Activated CD8-positive, alpha-beta T cell treated with anti-CD3 and anti-CD28 coated beads for 36 hours (primary cell): Measurements from ENCODE around the gene ATP11C. TPM values are rescaled to one million over a fixed set of nuclear protein-coding genes. Genes with fewer than 3 reads are reported as not detected.
A peak's percentile ranks its signal among the peaks of the same experiment; 100 is the strongest.

Source experiments
- ATAC-seq: fragments of 200-7000 bp; cut with Tn5 transposase; one replicate; pipeline ENCODE4 v1.10.0; 2021; ENCODE audit warnings: mild to moderate bottlenecking, moderate library complexity
- CTCF ChIA-PET: fragments of 350-600 bp; sonication (Branson Sonifier 250); formaldehyde crosslinking; loops from one replicate; lab custom pipeline; 2021; ENCODE audit warnings: antibody characterized with exemption; lab: Charles Lee
- POLR2A ChIA-PET: fragments of 350-600 bp; sonication (Branson Sonifier 250); formaldehyde crosslinking; loops from one replicate; lab custom pipeline; 2021; ENCODE audit warnings: antibody characterized with exemption; lab: Charles Lee
- DNase-seq: peaks from one replicate; pipeline ENCODE4 v3.0.0-alpha.2; 2020
- H3K27ac Mint-ChIP-seq: one replicate; pipeline ENCODE4 v1.8.0; 2021; ENCODE audit warnings: mild to moderate bottlenecking, mixed read lengths
- H3K27me3 Mint-ChIP-seq: one replicate; pipeline ENCODE4 v1.8.0; 2021; ENCODE audit warnings: mixed read lengths
- H3K36me3 Mint-ChIP-seq: one replicate; pipeline ENCODE4 v1.8.0; 2021; ENCODE audit warnings: low read depth, mixed read lengths
- H3K4me1 Mint-ChIP-seq: one replicate; pipeline ENCODE4 v1.8.0; 2021; ENCODE audit warnings: low read depth, mixed read lengths
- H3K4me3 Mint-ChIP-seq: one replicate; pipeline ENCODE4 v1.8.0; 2021; ENCODE audit warnings: mild to moderate bottlenecking, moderate library complexity, mixed read lengths
- H3K9me3 Mint-ChIP-seq: one replicate; pipeline ENCODE4 v1.8.0; 2021; ENCODE audit warnings: mixed read lengths
- intact Hi-C: fragments of 100-400 bp; cut with micrococcal nuclease; formaldehyde crosslinking; loops from one replicate; pipeline ENCODE4 v1.10.0; 2022
- total RNA-seq, 2 experiments: library from RNA; stranded (reverse); gene quantifications; one replicate each; pipeline ENCODE4 v1.2.3, GENCODE V29; 2021
- TF ChIP-seq, protein P1 (sequence below): fragments of 200-600 bp; IDR thresholded peaks from one replicate; pipeline ENCODE4 v1.8.0; 2022; ENCODE audit warnings: antibody characterized with exemption, mild to moderate bottlenecking

Gene ATP11C
- total RNA-seq, 2 experiments from 2014 or later, result 19.3 to 27.0 TPM

DNA sequence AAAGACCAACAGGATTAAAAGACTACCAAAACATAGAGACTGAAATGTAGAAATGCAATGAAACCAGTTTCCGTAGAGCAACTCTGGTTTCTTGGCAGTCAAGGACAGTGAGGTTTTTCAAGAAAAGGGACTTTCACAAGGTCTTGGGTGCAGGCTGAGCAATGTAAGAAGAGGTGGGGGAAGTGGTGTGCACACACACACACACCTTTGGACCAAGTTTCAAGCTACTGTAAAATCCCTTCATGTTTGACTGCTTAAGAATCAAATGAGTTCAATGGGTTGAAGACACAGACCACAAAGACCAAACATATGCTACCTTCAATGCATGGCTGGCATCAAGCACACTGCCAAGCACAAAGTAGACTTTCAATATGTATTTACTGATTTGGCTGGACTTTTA, 207.1 kb downstream of the ATP11C start:
- POLR2A ChIA-PET, result interaction anchor here (0.5 kb wide), 1 partner anchor 21 kb away, joined by 3 read pairs; no protein-coding TSS in a partner anchor
- H3K36me3 Mint-ChIP-seq, result no peaks in the 10 kb centered on the region
- TF ChIP-seq, protein P1, sequence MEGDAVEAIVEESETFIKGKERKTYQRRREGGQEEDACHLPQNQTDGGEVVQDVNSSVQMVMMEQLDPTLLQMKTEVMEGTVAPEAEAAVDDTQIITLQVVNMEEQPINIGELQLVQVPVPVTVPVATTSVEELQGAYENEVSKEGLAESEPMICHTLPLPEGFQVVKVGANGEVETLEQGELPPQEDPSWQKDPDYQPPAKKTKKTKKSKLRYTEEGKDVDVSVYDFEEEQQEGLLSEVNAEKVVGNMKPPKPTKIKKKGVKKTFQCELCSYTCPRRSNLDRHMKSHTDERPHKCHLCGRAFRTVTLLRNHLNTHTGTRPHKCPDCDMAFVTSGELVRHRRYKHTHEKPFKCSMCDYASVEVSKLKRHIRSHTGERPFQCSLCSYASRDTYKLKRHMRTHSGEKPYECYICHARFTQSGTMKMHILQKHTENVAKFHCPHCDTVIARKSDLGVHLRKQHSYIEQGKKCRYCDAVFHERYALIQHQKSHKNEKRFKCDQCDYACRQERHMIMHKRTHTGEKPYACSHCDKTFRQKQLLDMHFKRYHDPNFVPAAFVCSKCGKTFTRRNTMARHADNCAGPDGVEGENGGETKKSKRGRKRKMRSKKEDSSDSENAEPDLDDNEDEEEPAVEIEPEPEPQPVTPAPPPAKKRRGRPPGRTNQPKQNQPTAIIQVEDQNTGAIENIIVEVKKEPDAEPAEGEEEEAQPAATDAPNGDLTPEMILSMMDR, result no peak
- no peak overlapping the region for H3K4me3 Mint-ChIP-seq
- H3K27me3 Mint-ChIP-seq, result no peaks in the 10 kb centered on the region
- ATAC-seq (peak; percentile 69), DNase-seq (peak; percentile 9)
- H3K27ac Mint-ChIP-seq, result no peak overlapping the region
- CTCF ChIA-PET, result no interaction called here
- intact Hi-C loops, result no loop called here
- peaks cover 7% of the 10 kb centered on the region for H3K4me1 Mint-ChIP-seq
- no peaks in the 10 kb centered on the region for H3K9me3 Mint-ChIP-seq

- Mint-ChIP-seq H3K9me3 (no peaks in the 10 kb centered on the region), H3K27me3 (no peaks in the 10 kb centered on the region), H3K4me1 (peaks cover 7% of the 10 kb centered on the region), H3K36me3 (peaks cover 3% of the 10 kb centered on the region), H3K27ac (no peak overlapping the region), H3K4me3 (no peak overlapping the region)
- no peak for ATAC-seq
- ChIA-PET CTCF (no interaction called here), POLR2A (no interaction called here)
- TF ChIP-seq, protein P1, result no peak
- intact Hi-C loops, result no loop called here
- DNase-seq, result no peak
Observed at GRCh38 chrX:139724626-139725025, 208.2 kb downstream of the ATP11C start.

DNA sequence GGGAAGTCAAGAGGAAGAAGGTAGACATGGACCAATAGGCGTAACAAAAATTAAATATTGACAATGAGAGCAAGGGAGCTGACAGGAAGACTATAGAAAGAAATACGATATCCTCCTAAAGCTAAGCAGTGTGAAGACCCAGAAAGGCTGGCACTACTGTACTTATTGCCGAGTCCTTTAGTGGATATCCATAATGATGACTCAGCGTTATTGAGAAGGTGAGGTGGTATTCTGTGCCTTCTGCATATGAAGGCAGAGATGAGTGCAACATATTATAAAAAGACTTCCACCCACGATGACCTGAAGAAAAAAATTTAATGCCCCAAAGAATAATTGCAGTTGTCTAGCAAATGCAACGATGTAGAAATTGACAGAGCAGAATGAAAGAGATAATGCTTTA, 211.9 kb downstream of the ATP11C start:
- Mint-ChIP-seq H3K27me3 (no peaks in the 10 kb centered on the region), H3K4me1 (peaks cover 6% of the 10 kb centered on the region), H3K36me3 (peaks cover 5% of the 10 kb centered on the region), H3K27ac (no peak overlapping the region), H3K9me3 (no peaks in the 10 kb centered on the region), H3K4me3 (no peak overlapping the region)
- ChIA-PET POLR2A (no interaction called here), CTCF (no interaction called here)
- ATAC-seq (no peak), DNase-seq (no peak)
- TF ChIP-seq, protein P1, result no peak
- intact Hi-C loops, result no loop called here

DNA sequence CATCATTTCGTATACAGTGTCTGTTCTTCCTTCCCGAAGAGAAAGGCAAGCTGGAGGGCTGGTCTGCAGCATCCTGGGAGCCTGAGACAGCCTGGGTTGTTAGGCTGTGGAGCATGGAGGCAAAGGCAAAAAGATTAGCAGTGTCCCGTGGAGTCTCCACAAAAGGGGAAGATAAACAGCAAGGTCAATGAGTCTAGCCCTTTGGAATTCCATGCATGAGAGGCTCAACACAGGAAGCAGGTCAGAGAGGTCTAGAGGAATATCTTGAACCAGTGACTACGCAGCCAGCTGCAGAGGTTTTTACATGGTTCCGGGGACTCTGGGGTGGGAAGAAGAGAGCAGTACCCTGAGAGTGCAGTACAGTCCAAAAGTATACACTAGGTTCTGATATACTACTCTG, 212.7 kb downstream of the ATP11C start:
- DNase-seq, result no peak
- Mint-ChIP-seq H3K4me1 (no peaks in the 10 kb centered on the region), H3K27me3 (no peaks in the 10 kb centered on the region), H3K4me3 (no peak overlapping the region), H3K36me3 (peaks cover 5% of the 10 kb centered on the region), H3K27ac (no peak overlapping the region), H3K9me3 (no peaks in the 10 kb centered on the region)
- no peak for ATAC-seq
- intact Hi-C loops, result no loop called here
- CTCF ChIA-PET, result no interaction called here
- TF ChIP-seq, protein P1, result no peak
- POLR2A ChIA-PET, result no interaction called here

- ChIA-PET POLR2A (no interaction called here), CTCF (no interaction called here)
- intact Hi-C loops, result no loop called here
- DNase-seq (no peak), ATAC-seq (no peak)
- TF ChIP-seq, protein P1, result no peak
- Mint-ChIP-seq H3K4me1 (no peaks in the 10 kb centered on the region), H3K27ac (no peak within 1 kb of the TSS), H3K9me3 (peaks cover 2% of the 10 kb centered on the region), H3K27me3 (no peaks in the 10 kb centered on the region), H3K36me3 (peaks cover 2% of the 10 kb centered on the region), H3K4me3 (no peak within 1 kb of the TSS)
Observed at GRCh38 chrX:139708067-139708466, 224.8 kb downstream of the ATP11C start, which contains the start of gene MCF2. Gene MCF2 (minus strand): TSS chrX:139708167. CDS start chrX:139651744, 56,423 bp downstream.
